Brain microvascular endothelial cell (primary cell): Measurements from ENCODE around the gene CDC20.

Source experiments
- DNase-seq: peaks from one replicate; pipeline ENCODE4 v3.0.0-alpha.2; 2020
- H3K27ac ChIP-seq: fragments of 250-450 bp; sonication (Bioruptor Pico); 2 replicates; pipeline ENCODE4 v1.5.1; 2020; ENCODE audit warnings: mild to moderate bottlenecking, moderate library complexity
- H3K27me3 ChIP-seq: fragments of 250-450 bp; sonication (Bioruptor Pico); replicated peaks from 2 replicates; pipeline ENCODE4 v1.5.1; 2020; ENCODE audit warnings: mild to moderate bottlenecking
- H3K36me3 ChIP-seq: fragments of 250-450 bp; sonication (Bioruptor Pico); replicated peaks from 2 replicates; pipeline ENCODE4 v1.5.1; 2020; ENCODE audit warnings: mild to moderate bottlenecking
- H3K4me3 ChIP-seq: 2 replicates; pipeline ENCODE4 v1.5.1; 2011; ENCODE audit warnings: low read depth, mild to moderate bottlenecking, control low read depth, low read length, moderate library complexity
- CTCF ChIP-seq: IDR thresholded peaks from 2 replicates; pipeline ENCODE4 v1.5.1; 2011; ENCODE audit warnings: low read depth, mild to moderate bottlenecking, moderate library complexity, low read length, control low read depth, inconsistent platforms; ENCODE audit errors: missing control alignments
- in situ Hi-C: cut with HindIII; loops from 2 replicates; pipeline ENCODE4 v1.10.0; 2017; ENCODE audit warnings: low sequenced_read_pairs, low pct_ligation_motif_present

CDC20 gene

GRCh38 chr1:43349594-43350306, 9.0 kb upstream of the CDC20 start:
- in situ Hi-C loops: no loop called here
- peak; percentile 56 for DNase-seq
- Histone ChIP-seq H3K36me3 (no peaks in the 10 kb centered on the region), H3K27me3 (no peaks in the 10 kb centered on the region), H3K4me3 (peak overlapping the region; percentile 60), H3K27ac (peak overlapping the region; percentile 41)
- no peak for TF ChIP-seq CTCF

- Histone ChIP-seq H3K36me3 (no peaks in the 10 kb centered on the region), H3K27ac (no peak overlapping the region), H3K4me3 (no peak overlapping the region), H3K27me3 (no peaks in the 10 kb centered on the region)
- DNase-seq: no peak
- in situ Hi-C loops: no loop called here
- TF ChIP-seq CTCF: no peak
Observed at GRCh38 chr1:43350976-43351375, 7.8 kb upstream of the CDC20 start.

GRCh38 chr1:43351421-43352350, 7.1 kb upstream of the CDC20 start:
- Histone ChIP-seq H3K27me3 (no peaks in the 10 kb centered on the region), H3K4me3 (no peak overlapping the region), H3K36me3 (no peaks in the 10 kb centered on the region), H3K27ac (no peak overlapping the region)
- no peak for TF ChIP-seq CTCF
- DNase-seq: no peak
- in situ Hi-C loops: no loop called here

- Histone ChIP-seq H3K27ac (no peak overlapping the region), H3K36me3 (no peaks in the 10 kb centered on the region), H3K27me3 (no peaks in the 10 kb centered on the region), H3K4me3 (no peak overlapping the region)
- DNase-seq: no peak
- in situ Hi-C loops: no loop called here
- TF ChIP-seq CTCF: no peak
Observed at GRCh38 chr1:43352351-43352705, 6.5 kb upstream of the CDC20 start.

- Histone ChIP-seq H3K36me3 (no peaks in the 10 kb centered on the region), H3K27me3 (no peaks in the 10 kb centered on the region), H3K4me3 (no peak overlapping the region), H3K27ac (no peak overlapping the region)
- DNase-seq: no peak
- in situ Hi-C loops: no loop called here
- TF ChIP-seq CTCF: no peak
Observed at GRCh38 chr1:43352881-43353280, 5.9 kb upstream of the CDC20 start.
